ENCODE measurements around the gene SOX13. TPM values are rescaled to one million over a fixed set of nuclear protein-coding genes. Genes with fewer than 3 reads are reported as not detected.

Gene SOX13
- total RNA-seq, 1 experiment from 2014 or later: 35.6 TPM

- Histone ChIP-seq H3K9ac (ENCODE audit: low read length) (no peak overlapping the region), H3K79me2 (ENCODE audit: insufficient read depth, low read length) (peaks cover 45% of the 10 kb centered on the region; the same call in 1 of the 2 replicates), H3K4me1 (ENCODE audit: control insufficient read depth in 1 of 2, insufficient read depth in 2 of 2, low read length in 2 of 2) (peaks cover 24 to 35% of the 10 kb centered on the region in 2 experiments), H3K9me3 (ENCODE audit: control insufficient read depth in 1 of 2, insufficient read depth in 1 of 2, low read depth in 1 of 2, low read length in 2 of 2) (no peaks in the 10 kb centered on the region), H3K27me3 (ENCODE audit: insufficient read depth, low read length) (no peaks in the 10 kb centered on the region), H3K9me2 (ENCODE audit: insufficient read depth) (no peaks in the 10 kb centered on the region), H3K4me3 (replicated peaks in 1 of 2; ENCODE audit: low read depth in 1 of 2, low read length in 2 of 2) (no peak overlapping the region), H4K20me1 (ENCODE audit: insufficient read depth) (no peaks in the 10 kb centered on the region), H3K27ac (ENCODE audit: low read depth, low read length) (no peak overlapping the region), H3K4me2 (ENCODE audit: low read length) (no peak overlapping the region), H3K36me3 (ENCODE audit: control insufficient read depth in 1 of 2, insufficient read depth in 2 of 2, low read length in 2 of 2) (no peaks in the 10 kb centered on the region), H2AFZ (ENCODE audit: low read depth, low read length, poor library complexity, severe bottlenecking) (no peak overlapping the region)
- ATAC-seq (no peak), DNase-seq (ENCODE audit: low read depth, low spot score) (no peak)
- RAD21 ChIA-PET (ENCODE audit: low non-redundant PET in 1 of 2, low total read pairs in 2 of 2, uncharacterized antibody in 2 of 2, unreplicated experiment in 2 of 2): interaction anchor here in 1 of 2 experiments (0.6 kb wide), 1 partner anchor 153 kb away, joined by 3 read pairs; no protein-coding TSS in a partner anchor
- CTCF ChIA-PET: interaction anchor here (1.7 kb wide), 1 partner anchor 215 kb away, joined by 5 read pairs; no protein-coding TSS in a partner anchor
- no TSS peak for BruUV-seq (replicated peaks)
- POLR2A ChIA-PET: no interaction called here
- TF ChIP-seq YY1 (IDR thresholded peaks at IDR 0.05; ENCODE audit: extremely low read depth, insufficient replicate concordance, low read depth, low read length) (no peak), CBX3 (IDR thresholded peaks at IDR 0.05; ENCODE audit: low read depth) (no peak), JUND (IDR thresholded peaks at IDR 0.05) (no peak), MAX (IDR thresholded peaks at IDR 0.05) (no peak), CEBPB (IDR thresholded peaks at IDR 0.05; ENCODE audit: low read depth) (no peak), SIN3A (IDR thresholded peaks at IDR 0.05; ENCODE audit: low read depth) (no peak), CTCF (IDR thresholded peaks at IDR 0.05 in 2 of 3, conservative IDR thresholded peaks at IDR 0.05 in 1 of 3; ENCODE audit: borderline replicate concordance in 1 of 3, insufficient read depth in 1 of 3, low read depth in 2 of 3, low read length in 2 of 3) (no peak), ATF3 (IDR thresholded peaks at IDR 0.05) (no peak), POLR2AphosphoS5 (IDR thresholded peaks at IDR 0.05; ENCODE audit: low read depth, low read length) (no peak), ZFX (IDR thresholded peaks at IDR 0.05) (no peak), ZBTB33 (IDR thresholded peaks at IDR 0.05; ENCODE audit: extremely low read depth, insufficient replicate concordance, low read length) (no peak), SRF (IDR thresholded peaks at IDR 0.05; ENCODE audit: low read depth) (no peak), EZH2phosphoT487 (IDR thresholded peaks at IDR 0.05; ENCODE audit: borderline replicate concordance) (no peak), POLR2A (IDR thresholded peaks at IDR 0.05; ENCODE audit: borderline replicate concordance, extremely low read depth, insufficient read depth, insufficient read length) (no peak), FOSL1 (IDR thresholded peaks at IDR 0.05; ENCODE audit: low read depth) (no peak), ZNF274 (IDR thresholded peaks at IDR 0.05; ENCODE audit: low read depth, low read length) (no peak), REST (IDR thresholded peaks at IDR 0.05; ENCODE audit: low read depth) (no peak), RAD21 (IDR thresholded peaks at IDR 0.05; ENCODE audit: low read depth) (no peak), TCF7L2 (IDR thresholded peaks at IDR 0.05; ENCODE audit: borderline replicate concordance, extremely low read depth, insufficient read depth, insufficient read length) (no peak), EZH2 (IDR thresholded peaks at IDR 0.05) (no peak)
- intact Hi-C loops (cut with micrococcal nuclease): no loop called here
These were observed 13.0 kb downstream of the SOX13 start for GRCh38 chr1:204085876-204086275.
